ENCODE data around the gene BUB1.

The BUB1 gene

GRCh38 chr2:110682267-110682666, 4.4 kb upstream of the BUB1 start:
- Histone ChIP-seq H3K4me3 (no peak overlapping the region), H3K9me3 (ENCODE audit: low read depth, low read length) (no peaks in the 10 kb centered on the region), H3K9ac (ENCODE audit: insufficient read length) (no peak overlapping the region), H3K36me3 (ENCODE audit: insufficient read depth, low read length) (no peaks in the 10 kb centered on the region), H3K27ac (no peak overlapping the region)
- TF ChIP-seq FOXP2 (optimal IDR thresholded peaks at IDR 0.05; ENCODE audit: control extremely low read depth, extremely low read length, insufficient read depth) (no peak), EZH2 (IDR thresholded peaks at IDR 0.05) (no peak), POLR2AphosphoS5 (IDR thresholded peaks at IDR 0.05; ENCODE audit: borderline replicate concordance, low read depth, low read length) (no peak)
- no peak for DNase-seq (ENCODE audit: low read depth, low spot score)

DNA sequence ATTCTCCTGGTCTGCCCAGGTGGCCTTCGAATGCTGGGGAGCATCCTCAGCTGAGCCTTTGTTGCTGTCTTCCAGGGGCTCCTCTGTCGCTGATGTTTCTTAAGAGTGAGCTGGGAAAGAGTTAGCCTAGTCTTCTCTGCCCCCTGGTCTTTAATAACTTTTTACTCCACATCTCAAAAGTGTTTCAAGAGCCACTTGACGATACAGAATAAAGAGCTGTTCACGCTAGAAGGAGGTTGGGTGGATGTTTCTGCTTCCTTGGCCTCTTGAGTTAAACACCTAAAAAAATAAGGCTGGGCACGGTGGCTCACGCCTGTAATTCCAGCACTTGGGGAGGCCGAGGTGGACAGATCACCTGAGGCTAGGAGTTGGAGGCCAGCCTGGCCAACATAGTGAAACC, 2.8 kb upstream of the BUB1 start:
- Histone ChIP-seq H3K4me3 (no peak overlapping the region), H3K9me3 (ENCODE audit: low read depth, low read length) (no peaks in the 10 kb centered on the region), H3K9ac (ENCODE audit: insufficient read length) (no peak overlapping the region), H3K36me3 (ENCODE audit: insufficient read depth, low read length) (peaks cover 8% of the 10 kb centered on the region), H3K27ac (no peak overlapping the region)
- DNase-seq (ENCODE audit: low read depth, low spot score), result no peak
- no peak for TF ChIP-seq POLR2AphosphoS5 (IDR thresholded peaks at IDR 0.05; ENCODE audit: borderline replicate concordance, low read depth, low read length)
- no peak for TF ChIP-seq FOXP2 (optimal IDR thresholded peaks at IDR 0.05; ENCODE audit: control extremely low read depth, extremely low read length, insufficient read depth)
- TF ChIP-seq EZH2 (IDR thresholded peaks at IDR 0.05), result no peak

GRCh38 chr2:110679865-110680264, 2.0 kb upstream of the BUB1 start:
- no peaks in the 10 kb centered on the region for H3K9me3 ChIP-seq (ENCODE audit: low read depth, low read length)
- peaks cover 9% of the 10 kb centered on the region for H3K36me3 ChIP-seq (ENCODE audit: insufficient read depth, low read length)
- TF ChIP-seq FOXP2 (optimal IDR thresholded peaks at IDR 0.05; ENCODE audit: control extremely low read depth, extremely low read length, insufficient read depth) (no peak), EZH2 (IDR thresholded peaks at IDR 0.05) (no peak), POLR2AphosphoS5 (IDR thresholded peaks at IDR 0.05; ENCODE audit: borderline replicate concordance, low read depth, low read length) (no peak)
- no peak for DNase-seq (ENCODE audit: low read depth, low spot score)
- no peak overlapping the region for H3K9ac ChIP-seq (ENCODE audit: insufficient read length)
- no peak overlapping the region for H3K4me3 ChIP-seq
- H3K27ac ChIP-seq, result no peak overlapping the region

DNA sequence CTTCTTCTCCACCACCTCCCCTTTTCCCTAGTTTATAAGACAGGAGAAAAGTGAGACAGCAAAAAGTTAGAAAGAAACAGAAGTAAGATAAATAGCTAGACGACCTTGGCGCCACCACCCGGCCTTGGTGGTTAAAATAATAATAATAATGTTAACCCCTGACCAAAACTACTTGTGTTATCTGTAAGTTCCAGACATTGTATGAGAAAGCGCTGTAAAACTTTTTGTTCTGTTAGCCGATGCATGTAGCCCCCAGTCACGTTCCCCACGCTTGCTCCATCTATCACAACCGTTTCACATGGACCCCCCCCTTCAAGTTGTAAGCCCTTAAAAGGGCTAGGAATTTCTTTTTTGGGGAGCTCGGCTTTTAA, 1.5 kb upstream of the BUB1 start:
- TF ChIP-seq POLR2AphosphoS5 (IDR thresholded peaks at IDR 0.05; ENCODE audit: borderline replicate concordance, low read depth, low read length), result no peak
- no peak for TF ChIP-seq FOXP2 (optimal IDR thresholded peaks at IDR 0.05; ENCODE audit: control extremely low read depth, extremely low read length, insufficient read depth)
- TF ChIP-seq EZH2 (IDR thresholded peaks at IDR 0.05), result no peak
- Histone ChIP-seq H3K9ac (ENCODE audit: insufficient read length) (no peak overlapping the region), H3K27ac (no peak overlapping the region)

DNA sequence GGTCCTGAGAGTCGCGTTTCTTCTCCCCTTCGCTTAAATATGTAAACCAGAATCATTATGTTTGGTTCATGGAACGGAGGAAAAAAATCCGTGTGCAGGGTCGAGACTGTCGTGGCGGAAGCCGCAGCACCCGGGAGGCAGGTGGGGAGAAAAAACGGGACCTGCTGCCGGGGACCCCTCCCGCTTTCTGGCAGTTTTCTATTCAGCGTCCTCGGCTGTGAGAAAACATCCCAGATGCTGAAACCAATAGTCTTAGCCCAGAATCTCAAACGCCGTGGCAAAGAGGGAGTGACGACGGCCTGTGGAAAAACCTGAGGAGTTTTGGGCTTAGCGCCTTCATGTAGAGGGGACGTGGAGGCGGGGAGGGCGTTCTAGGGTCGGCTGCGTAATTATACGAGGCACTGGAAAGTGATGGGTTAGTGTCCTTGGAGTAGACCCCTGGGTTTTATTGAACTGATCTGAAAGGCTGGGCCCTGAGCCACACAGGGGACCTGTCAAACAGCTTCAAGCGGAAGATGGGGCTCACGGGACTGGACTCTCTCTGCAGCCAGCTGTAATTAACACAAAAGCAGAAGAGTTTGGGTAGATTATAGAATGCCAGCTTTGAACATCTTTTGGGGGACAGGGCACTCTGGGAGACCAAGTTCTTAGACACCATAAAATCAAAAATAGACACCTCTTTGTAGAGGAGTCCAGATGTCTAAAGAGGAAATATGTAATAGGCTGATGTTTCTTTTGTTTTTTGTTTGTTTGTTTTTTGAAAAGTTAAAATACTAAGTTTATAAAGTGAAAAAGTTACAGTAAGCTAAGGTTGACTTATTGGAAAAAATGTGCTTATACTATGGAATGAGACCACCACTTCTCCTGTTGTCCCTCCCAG, 834 bp upstream of the BUB1 start:
- TF ChIP-seq EZH2 (IDR thresholded peaks at IDR 0.05) (no peak), POLR2AphosphoS5 (IDR thresholded peaks at IDR 0.05; ENCODE audit: borderline replicate concordance, low read depth, low read length) (no peak), FOXP2 (optimal IDR thresholded peaks at IDR 0.05; ENCODE audit: control extremely low read depth, extremely low read length, insufficient read depth) (no peak)
- Histone ChIP-seq H3K27ac (peak overlapping the region; percentile 86), H3K36me3 (ENCODE audit: insufficient read depth, low read length) (peaks cover 19% of the 10 kb centered on the region), H3K9ac (ENCODE audit: insufficient read length) (peak overlapping the region; percentile 95), H3K9me3 (ENCODE audit: low read depth, low read length) (no peaks in the 10 kb centered on the region), H3K4me3 (peak overlapping the region; percentile 91)
- DNase-seq (ENCODE audit: low read depth, low spot score), result no peak

More for the DNA sequence above, 1.5 kb upstream of the BUB1 start:
- DNase-seq (ENCODE audit: low read depth, low spot score), result no peak
- peaks cover 13% of the 10 kb centered on the region for H3K36me3 ChIP-seq (ENCODE audit: insufficient read depth, low read length)
- H3K9me3 ChIP-seq (ENCODE audit: low read depth, low read length), result no peaks in the 10 kb centered on the region
- no peak overlapping the region for H3K4me3 ChIP-seq

DNA sequence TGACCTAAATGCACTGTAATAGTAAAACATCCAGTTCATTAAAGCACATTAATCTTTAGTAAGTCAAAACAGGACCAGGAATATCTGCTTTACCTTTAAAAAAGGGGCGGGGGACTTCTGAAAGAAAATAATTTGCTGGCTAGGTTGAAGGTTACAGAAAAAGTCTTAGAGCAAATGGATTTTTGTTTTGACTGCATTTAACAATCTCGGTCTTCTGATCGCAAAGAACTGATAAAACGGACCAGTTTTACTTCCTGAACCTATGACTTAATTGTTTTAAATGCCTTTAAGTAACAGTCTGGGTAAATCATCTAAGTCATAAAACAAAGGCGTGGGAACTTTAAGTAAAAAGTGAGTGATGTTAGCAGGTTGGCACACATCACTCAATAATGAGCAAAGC, 783 bp downstream of the BUB1 start:
- Histone ChIP-seq H3K4me3 (peak overlapping the region; percentile 91), H3K27ac (no peak overlapping the region), H3K36me3 (ENCODE audit: insufficient read depth, low read length) (peaks cover 35% of the 10 kb centered on the region), H3K9ac (ENCODE audit: insufficient read length) (peak overlapping the region; percentile 91), H3K9me3 (ENCODE audit: low read depth, low read length) (no peaks in the 10 kb centered on the region)
- TF ChIP-seq POLR2AphosphoS5 (IDR thresholded peaks at IDR 0.05; ENCODE audit: borderline replicate concordance, low read depth, low read length), result no peak
- no peak for TF ChIP-seq EZH2 (IDR thresholded peaks at IDR 0.05)
- no peak for TF ChIP-seq FOXP2 (optimal IDR thresholded peaks at IDR 0.05; ENCODE audit: control extremely low read depth, extremely low read length, insufficient read depth)
- DNase-seq (ENCODE audit: low read depth, low spot score), result no peak

DNA sequence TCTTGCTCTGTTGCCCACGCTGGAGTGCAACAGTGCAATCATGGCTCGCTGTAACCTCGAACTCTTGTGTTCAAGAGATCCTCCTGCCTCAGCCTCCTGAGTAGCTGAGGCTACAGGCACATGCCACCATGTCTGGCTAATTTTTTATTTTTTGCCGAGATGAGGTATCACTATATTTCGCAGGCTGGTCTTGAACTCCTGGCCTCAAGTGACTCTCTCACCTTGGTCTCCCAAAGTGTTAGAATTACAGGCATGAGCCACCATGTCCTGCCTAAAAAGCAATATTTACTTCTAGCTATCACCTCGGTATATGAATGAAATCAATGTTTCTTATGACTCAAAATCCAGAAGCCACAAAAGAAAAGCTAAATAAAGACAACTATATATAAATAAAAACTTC, 2.2 kb downstream of the BUB1 start:
- H3K4me3 ChIP-seq, result no peak overlapping the region
- TF ChIP-seq POLR2AphosphoS5 (IDR thresholded peaks at IDR 0.05; ENCODE audit: borderline replicate concordance, low read depth, low read length), result no peak
- TF ChIP-seq EZH2 (IDR thresholded peaks at IDR 0.05), result no peak
- TF ChIP-seq FOXP2 (optimal IDR thresholded peaks at IDR 0.05; ENCODE audit: control extremely low read depth, extremely low read length, insufficient read depth), result no peak
- H3K9me3 ChIP-seq (ENCODE audit: low read depth, low read length), result no peaks in the 10 kb centered on the region
- DNase-seq (ENCODE audit: low read depth, low spot score), result no peak
- no peak overlapping the region for H3K27ac ChIP-seq
- H3K36me3 ChIP-seq (ENCODE audit: insufficient read depth, low read length), result peaks cover 49% of the 10 kb centered on the region
- H3K9ac ChIP-seq (ENCODE audit: insufficient read length), result no peak overlapping the region

GRCh38 chr2:110674620-110675555, 3.0 kb downstream of the BUB1 start:
- Histone ChIP-seq H3K4me3 (no peak overlapping the region), H3K27ac (no peak overlapping the region), H3K9ac (ENCODE audit: insufficient read length) (no peak overlapping the region), H3K9me3 (ENCODE audit: low read depth, low read length) (no peaks in the 10 kb centered on the region), H3K36me3 (ENCODE audit: insufficient read depth, low read length) (peaks cover 57% of the 10 kb centered on the region)
- no peak for DNase-seq (ENCODE audit: low read depth, low spot score)
- TF ChIP-seq FOXP2 (optimal IDR thresholded peaks at IDR 0.05; ENCODE audit: control extremely low read depth, extremely low read length, insufficient read depth), result no peak
